HepG2 (cell line): ENCODE data around the gene AMZ1.
"Not testable (repeated sequence)": the region's sequence is repeated elsewhere in the genome, so short reads cannot be mapped to it uniquely, and the experiment has no call there.

Experiments used
- ARID2 ChIP-seq: sonication (generic); formaldehyde crosslinking; IDR thresholded peaks from 2 replicates; pipeline ENCODE4 v1.8.1; 2022; ENCODE audit warnings: mild to moderate bottlenecking, missing genetic modification reagents, borderline replicate concordance
- CREB1 ChIP-seq, 2 experiments: fragments of 450-650 bp in 1 of 2; IDR thresholded peaks; 2 replicates each; pipeline ENCODE4 v1.6.1; 2016 to 2017; ENCODE audit warnings: control low read depth in 1 of 2, mild to moderate bottlenecking in 1 of 2, missing compliant biosample characterization in 1 of 2, missing genetic modification characterization in 1 of 2
- DR1 ChIP-seq: sonication (generic); formaldehyde crosslinking; IDR thresholded peaks from 2 replicates; pipeline ENCODE4 v1.8.0; 2021; ENCODE audit warnings: mild to moderate bottlenecking, missing genetic modification reagents, inconsistent platforms
- POLR2A ChIP-seq, 2 experiments: IDR thresholded peaks; 2 replicates each; pipeline ENCODE4 v1.6.1; 2011; ENCODE audit warnings: low read depth in 2 of 2, low read length in 2 of 2, mild to moderate bottlenecking in 1 of 2, moderate library complexity in 1 of 2; ENCODE audit not compliant: insufficient read depth in 1 of 2
- POLR2AphosphoS5 ChIP-seq: IDR thresholded peaks from 2 replicates; pipeline ENCODE4 v1.6.1; 2012; ENCODE audit warnings: low read depth, low read length
- TF ChIP-seq, protein P1 (sequence below): sonication (generic); formaldehyde crosslinking; IDR thresholded peaks from 2 replicates; pipeline ENCODE4 v1.8.1; 2023; ENCODE audit warnings: mild to moderate bottlenecking, missing genetic modification reagents
- TF ChIP-seq, protein P2 (sequence below): sonication (generic); formaldehyde crosslinking; IDR thresholded peaks from 2 replicates; pipeline ENCODE4 v1.4.0; 2020; ENCODE audit warnings: mild to moderate bottlenecking, missing genetic modification reagents, borderline replicate concordance
- TF ChIP-seq, protein P3 (sequence below): sonication (generic); formaldehyde crosslinking; IDR thresholded peaks from 2 replicates; pipeline ENCODE4 v1.5.0; 2020; ENCODE audit warnings: mild to moderate bottlenecking, missing genetic modification reagents, moderate library complexity

DNA sequence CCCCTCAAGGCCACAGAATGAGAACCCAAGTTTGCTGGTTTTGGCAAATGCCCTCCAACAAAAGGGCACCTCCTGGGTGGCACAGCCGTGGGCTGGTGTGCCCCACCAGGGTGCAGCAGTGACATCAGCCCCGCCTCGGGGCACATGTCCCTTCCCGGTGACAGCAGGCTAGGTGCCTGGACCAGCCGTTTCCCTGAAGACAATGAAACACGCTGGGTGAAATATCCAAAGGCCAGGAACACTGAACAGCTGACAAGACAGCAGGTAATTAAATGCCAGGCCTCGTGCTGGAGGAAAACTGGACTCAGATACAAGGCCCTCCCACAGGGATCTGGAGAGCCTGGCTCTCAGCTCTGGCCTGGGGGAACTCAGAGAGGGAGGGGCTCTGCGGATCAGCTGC lies 11.4 kb upstream of the AMZ1 start:
- TF ChIP-seq, protein P1, sequence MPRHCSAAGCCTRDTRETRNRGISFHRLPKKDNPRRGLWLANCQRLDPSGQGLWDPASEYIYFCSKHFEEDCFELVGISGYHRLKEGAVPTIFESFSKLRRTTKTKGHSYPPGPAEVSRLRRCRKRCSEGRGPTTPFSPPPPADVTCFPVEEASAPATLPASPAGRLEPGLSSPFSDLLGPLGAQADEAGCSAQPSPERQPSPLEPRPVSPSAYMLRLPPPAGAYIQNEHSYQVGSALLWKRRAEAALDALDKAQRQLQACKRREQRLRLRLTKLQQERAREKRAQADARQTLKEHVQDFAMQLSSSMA (CRISPR knock-in tag) = not testable (repeated sequence)
- TF ChIP-seq ARID2; CREB1 (IDR thresholded peaks at IDR 0.05); CREB1 (CRISPR knock-in tag; IDR thresholded peaks at IDR 0.05); POLR2A (IDR thresholded peaks at IDR 0.05; ENCODE audit: insufficient read depth in 1 of 2, low read depth in 2 of 2, low read length in 2 of 2); POLR2AphosphoS5; DR1: not testable (repeated sequence)
- TF ChIP-seq, protein P2, sequence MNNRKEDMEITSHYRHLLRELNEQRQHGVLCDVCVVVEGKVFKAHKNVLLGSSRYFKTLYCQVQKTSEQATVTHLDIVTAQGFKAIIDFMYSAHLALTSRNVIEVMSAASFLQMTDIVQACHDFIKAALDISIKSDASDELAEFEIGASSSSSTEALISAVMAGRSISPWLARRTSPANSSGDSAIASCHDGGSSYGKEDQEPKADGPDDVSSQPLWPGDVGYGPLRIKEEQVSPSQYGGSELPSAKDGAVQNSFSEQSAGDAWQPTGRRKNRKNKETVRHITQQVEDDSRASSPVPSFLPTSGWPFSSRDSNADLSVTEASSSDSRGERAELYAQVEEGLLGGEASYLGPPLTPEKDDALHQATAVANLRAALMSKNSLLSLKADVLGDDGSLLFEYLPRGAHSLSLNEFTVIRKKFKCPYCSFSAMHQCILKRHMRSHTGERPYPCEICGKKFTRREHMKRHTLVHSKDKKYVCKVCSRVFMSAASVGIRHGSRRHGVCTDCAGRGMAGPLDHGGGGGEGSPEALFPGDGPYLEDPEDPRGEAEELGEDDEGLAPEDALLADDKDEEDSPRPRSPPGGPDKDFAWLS (CRISPR knock-in tag) = not testable (repeated sequence)
- TF ChIP-seq, protein P3, sequence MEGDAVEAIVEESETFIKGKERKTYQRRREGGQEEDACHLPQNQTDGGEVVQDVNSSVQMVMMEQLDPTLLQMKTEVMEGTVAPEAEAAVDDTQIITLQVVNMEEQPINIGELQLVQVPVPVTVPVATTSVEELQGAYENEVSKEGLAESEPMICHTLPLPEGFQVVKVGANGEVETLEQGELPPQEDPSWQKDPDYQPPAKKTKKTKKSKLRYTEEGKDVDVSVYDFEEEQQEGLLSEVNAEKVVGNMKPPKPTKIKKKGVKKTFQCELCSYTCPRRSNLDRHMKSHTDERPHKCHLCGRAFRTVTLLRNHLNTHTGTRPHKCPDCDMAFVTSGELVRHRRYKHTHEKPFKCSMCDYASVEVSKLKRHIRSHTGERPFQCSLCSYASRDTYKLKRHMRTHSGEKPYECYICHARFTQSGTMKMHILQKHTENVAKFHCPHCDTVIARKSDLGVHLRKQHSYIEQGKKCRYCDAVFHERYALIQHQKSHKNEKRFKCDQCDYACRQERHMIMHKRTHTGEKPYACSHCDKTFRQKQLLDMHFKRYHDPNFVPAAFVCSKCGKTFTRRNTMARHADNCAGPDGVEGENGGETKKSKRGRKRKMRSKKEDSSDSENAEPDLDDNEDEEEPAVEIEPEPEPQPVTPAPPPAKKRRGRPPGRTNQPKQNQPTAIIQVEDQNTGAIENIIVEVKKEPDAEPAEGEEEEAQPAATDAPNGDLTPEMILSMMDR (CRISPR knock-in tag) = not testable (repeated sequence)
